PC-3 (cell line): ENCODE results near the gene NOXA1.

Experiments
- CTCF ChIP-seq: fragments of 300-600 bp; sonication (generic); conservative IDR thresholded peaks from 2 replicates; pipeline ENCODE4 v1.5.1; 2017; ENCODE audit warnings: antibody characterized with exemption, low read depth, mild to moderate bottlenecking, low read length
- EZH2 ChIP-seq: fragments of 300-600 bp; sonication (generic); IDR thresholded peaks from one replicate; pipeline ENCODE4 v1.6.1; 2017; ENCODE audit warnings: antibody characterized with exemption, mild to moderate bottlenecking, low read length; ENCODE audit not compliant: unreplicated experiment

- no peak for TF ChIP-seq EZH2
- no peak for TF ChIP-seq CTCF
Measured at GRCh38 chr9:137461663-137462395, 38.6 kb downstream of the NOXA1 start.
